CD4-positive, alpha-beta T cell treated with Interleukin-12 subunit alpha and Interleukin-12 subunit beta, for 1 hour (primary cell): ENCODE results near the gene ATG2A.

Experiments used
- DNase-seq: peaks from one replicate; pipeline ENCODE4 v3.0.0-alpha.2; 2020

The ATG2A gene

GRCh38 chr11:64883575-64883974, 33.4 kb downstream of the ATG2A start:
- DNase-seq: no peak

- DNase-seq: no peak
Measured at GRCh38 chr11:64882243-64882642, 34.8 kb downstream of the ATG2A start.

- DNase-seq: no peak
Measured at GRCh38 chr11:64881476-64881875, 35.5 kb downstream of the ATG2A start.

- DNase-seq: peak; percentile 60
Measured at GRCh38 chr11:64880240-64881001, 36.6 kb downstream of the ATG2A start.

- DNase-seq: no peak
Measured at GRCh38 chr11:64879244-64879900, 37.6 kb downstream of the ATG2A start.

- peak; percentile 100 for DNase-seq
Measured at GRCh38 chr11:64878494-64879243, 38.3 kb downstream of the ATG2A start, which contains the start of gene EHD1. Gene EHD1 (minus strand): TSS chr11:64878621. CDS start chr11:64878464, 157 bp downstream.

- DNase-seq: no peak
Measured at GRCh38 chr11:64878223-64878493, 38.9 kb downstream of the ATG2A start.

GRCh38 chr11:64877390-64878222, 39.4 kb downstream of the ATG2A start:
- DNase-seq: no peak

- DNase-seq: no peak
Measured at GRCh38 chr11:64876835-64877341, 40.1 kb downstream of the ATG2A start.

GRCh38 chr11:64876229-64876750, 40.7 kb downstream of the ATG2A start:
- DNase-seq: no peak

GRCh38 chr11:64875369-64876228, 41.4 kb downstream of the ATG2A start:
- no peak for DNase-seq

GRCh38 chr11:64874308-64875240, 42.4 kb downstream of the ATG2A start:
- peak; percentile 63 for DNase-seq

- DNase-seq: no peak
Measured at GRCh38 chr11:64872790-64873488, 44.1 kb downstream of the ATG2A start.

GRCh38 chr11:64871492-64871891, 45.5 kb downstream of the ATG2A start:
- DNase-seq: no peak

- DNase-seq: no peak
Measured at GRCh38 chr11:64870893-64871466, 46.0 kb downstream of the ATG2A start.

- no peak for DNase-seq
Measured at GRCh38 chr11:64870176-64870892, 46.7 kb downstream of the ATG2A start.

- no peak for DNase-seq
Measured at GRCh38 chr11:64869571-64870175, 47.3 kb downstream of the ATG2A start.

- DNase-seq: peak; percentile 47
Measured at GRCh38 chr11:64868904-64869570, 48.0 kb downstream of the ATG2A start.
